ENCODE results near the gene SNTG2. TPM values are rescaled to one million over a fixed set of nuclear protein-coding genes. Genes with fewer than 3 reads are reported as not detected.

Gene SNTG2
- total RNA-seq, 1 experiment from 2014 or later = 20.5 TPM

DNA sequence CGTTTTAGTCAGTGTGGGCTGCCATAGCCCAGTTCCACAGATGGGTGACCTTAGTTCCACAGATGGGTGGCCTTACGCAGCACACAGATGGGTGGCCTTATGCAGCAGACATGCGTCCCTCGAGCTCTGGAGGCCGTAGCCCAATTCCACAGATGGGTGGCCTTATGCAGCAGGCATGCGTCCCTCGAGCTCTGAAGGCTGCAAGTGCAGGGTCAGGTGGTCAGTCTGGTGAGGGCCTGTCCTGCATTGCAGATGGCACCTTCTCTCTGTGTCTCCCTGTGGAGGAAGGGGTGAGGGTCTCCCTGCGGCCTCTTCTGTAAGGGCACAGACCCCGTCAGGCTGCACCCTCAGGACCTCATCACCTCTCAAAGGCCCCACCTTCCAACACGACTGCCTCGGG, 273.1 kb downstream of the SNTG2 start:
- TF ChIP-seq, protein P1, sequence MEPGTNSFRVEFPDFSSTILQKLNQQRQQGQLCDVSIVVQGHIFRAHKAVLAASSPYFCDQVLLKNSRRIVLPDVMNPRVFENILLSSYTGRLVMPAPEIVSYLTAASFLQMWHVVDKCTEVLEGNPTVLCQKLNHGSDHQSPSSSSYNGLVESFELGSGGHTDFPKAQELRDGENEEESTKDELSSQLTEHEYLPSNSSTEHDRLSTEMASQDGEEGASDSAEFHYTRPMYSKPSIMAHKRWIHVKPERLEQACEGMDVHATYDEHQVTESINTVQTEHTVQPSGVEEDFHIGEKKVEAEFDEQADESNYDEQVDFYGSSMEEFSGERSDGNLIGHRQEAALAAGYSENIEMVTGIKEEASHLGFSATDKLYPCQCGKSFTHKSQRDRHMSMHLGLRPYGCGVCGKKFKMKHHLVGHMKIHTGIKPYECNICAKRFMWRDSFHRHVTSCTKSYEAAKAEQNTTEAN (CRISPR knock-in tag; IDR thresholded peaks at IDR 0.05) = no peak
- no peak for TF ChIP-seq SMAD3 (CRISPR knock-in tag; IDR thresholded peaks at IDR 0.05; ENCODE audit: borderline replicate concordance)
- no peak for TF ChIP-seq ZNF263 (CRISPR knock-in tag; IDR thresholded peaks at IDR 0.05; ENCODE audit: low read depth)
- TF ChIP-seq, protein P2, sequence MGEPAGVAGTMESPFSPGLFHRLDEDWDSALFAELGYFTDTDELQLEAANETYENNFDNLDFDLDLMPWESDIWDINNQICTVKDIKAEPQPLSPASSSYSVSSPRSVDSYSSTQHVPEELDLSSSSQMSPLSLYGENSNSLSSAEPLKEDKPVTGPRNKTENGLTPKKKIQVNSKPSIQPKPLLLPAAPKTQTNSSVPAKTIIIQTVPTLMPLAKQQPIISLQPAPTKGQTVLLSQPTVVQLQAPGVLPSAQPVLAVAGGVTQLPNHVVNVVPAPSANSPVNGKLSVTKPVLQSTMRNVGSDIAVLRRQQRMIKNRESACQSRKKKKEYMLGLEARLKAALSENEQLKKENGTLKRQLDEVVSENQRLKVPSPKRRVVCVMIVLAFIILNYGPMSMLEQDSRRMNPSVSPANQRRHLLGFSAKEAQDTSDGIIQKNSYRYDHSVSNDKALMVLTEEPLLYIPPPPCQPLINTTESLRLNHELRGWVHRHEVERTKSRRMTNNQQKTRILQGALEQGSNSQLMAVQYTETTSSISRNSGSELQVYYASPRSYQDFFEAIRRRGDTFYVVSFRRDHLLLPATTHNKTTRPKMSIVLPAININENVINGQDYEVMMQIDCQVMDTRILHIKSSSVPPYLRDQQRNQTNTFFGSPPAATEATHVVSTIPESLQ (CRISPR knock-in tag; IDR thresholded peaks at IDR 0.05) = no peak
- TF ChIP-seq, protein P3, sequence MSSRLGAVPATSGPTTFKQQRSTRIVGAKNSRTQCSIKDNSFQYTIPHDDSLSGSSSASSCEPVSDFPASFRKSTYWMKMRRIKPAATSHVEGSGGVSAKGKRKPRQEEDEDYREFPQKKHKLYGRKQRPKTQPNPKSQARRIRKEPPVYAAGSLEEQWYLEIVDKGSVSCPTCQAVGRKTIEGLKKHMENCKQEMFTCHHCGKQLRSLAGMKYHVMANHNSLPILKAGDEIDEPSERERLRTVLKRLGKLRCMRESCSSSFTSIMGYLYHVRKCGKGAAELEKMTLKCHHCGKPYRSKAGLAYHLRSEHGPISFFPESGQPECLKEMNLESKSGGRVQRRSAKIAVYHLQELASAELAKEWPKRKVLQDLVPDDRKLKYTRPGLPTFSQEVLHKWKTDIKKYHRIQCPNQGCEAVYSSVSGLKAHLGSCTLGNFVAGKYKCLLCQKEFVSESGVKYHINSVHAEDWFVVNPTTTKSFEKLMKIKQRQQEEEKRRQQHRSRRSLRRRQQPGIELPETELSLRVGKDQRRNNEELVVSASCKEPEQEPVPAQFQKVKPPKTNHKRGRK (CRISPR knock-in tag; IDR thresholded peaks at IDR 0.05; ENCODE audit: borderline replicate concordance) = no peak
- TF ChIP-seq NFE2L1 (CRISPR knock-in tag; IDR thresholded peaks at IDR 0.05) = no peak
- no peak for TF ChIP-seq NR2C2 (CRISPR knock-in tag; IDR thresholded peaks at IDR 0.05)
- no peak for TF ChIP-seq NR3C1 (CRISPR knock-in tag; conservative IDR thresholded peaks at IDR 0.05; ENCODE audit: low read depth)
- TF ChIP-seq TEAD1 (CRISPR knock-in tag; IDR thresholded peaks at IDR 0.05) = no peak
- no peak for TF ChIP-seq ELF4 (CRISPR knock-in tag; IDR thresholded peaks at IDR 0.05; ENCODE audit: low read depth)
- POLR2A ChIA-PET = no interaction called here
- ATAC-seq (no peak), DNase-seq (ENCODE audit: low spot score) (no peak)
- Mint-ChIP-seq H3K36me3 (peaks cover 48% of the 10 kb centered on the region), H3K27ac (no peak overlapping the region), H3K4me3 (no peak overlapping the region), H3K9me3 (peaks cover 22% of the 10 kb centered on the region), H3K4me1 (no peaks in the 10 kb centered on the region), H3K27me3 (ENCODE audit: low read depth) (peaks cover 4% of the 10 kb centered on the region)
- CTCF ChIA-PET = no interaction called here

DNA sequence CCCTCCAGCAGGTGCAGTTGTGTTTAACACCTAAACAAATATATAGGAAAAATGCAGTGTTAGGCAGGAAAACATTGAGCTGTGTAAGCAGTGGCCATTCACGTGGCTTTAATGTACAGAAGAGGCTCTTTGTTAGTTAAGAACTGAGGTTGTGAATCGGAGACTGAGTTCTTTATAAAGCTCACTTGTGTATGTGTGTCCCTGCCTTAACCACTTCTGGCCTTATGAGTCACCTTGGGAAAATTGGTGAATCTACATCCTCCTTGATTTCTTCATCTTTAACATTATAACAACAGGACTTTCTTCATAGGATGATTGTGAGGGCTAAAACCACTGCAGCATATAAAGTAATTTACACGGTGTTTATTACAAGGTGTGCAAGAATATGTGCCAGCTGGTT, 274.3 kb downstream of the SNTG2 start:
- Mint-ChIP-seq H3K4me1 (no peaks in the 10 kb centered on the region), H3K27me3 (ENCODE audit: low read depth) (peaks cover 4% of the 10 kb centered on the region), H3K4me3 (no peak overlapping the region), H3K36me3 (peaks cover 49% of the 10 kb centered on the region), H3K9me3 (peaks cover 23% of the 10 kb centered on the region), H3K27ac (no peak overlapping the region)
- ATAC-seq = no peak
- DNase-seq (ENCODE audit: low spot score) = no peak
- POLR2A ChIA-PET = no interaction called here
- TF ChIP-seq, protein P4, sequence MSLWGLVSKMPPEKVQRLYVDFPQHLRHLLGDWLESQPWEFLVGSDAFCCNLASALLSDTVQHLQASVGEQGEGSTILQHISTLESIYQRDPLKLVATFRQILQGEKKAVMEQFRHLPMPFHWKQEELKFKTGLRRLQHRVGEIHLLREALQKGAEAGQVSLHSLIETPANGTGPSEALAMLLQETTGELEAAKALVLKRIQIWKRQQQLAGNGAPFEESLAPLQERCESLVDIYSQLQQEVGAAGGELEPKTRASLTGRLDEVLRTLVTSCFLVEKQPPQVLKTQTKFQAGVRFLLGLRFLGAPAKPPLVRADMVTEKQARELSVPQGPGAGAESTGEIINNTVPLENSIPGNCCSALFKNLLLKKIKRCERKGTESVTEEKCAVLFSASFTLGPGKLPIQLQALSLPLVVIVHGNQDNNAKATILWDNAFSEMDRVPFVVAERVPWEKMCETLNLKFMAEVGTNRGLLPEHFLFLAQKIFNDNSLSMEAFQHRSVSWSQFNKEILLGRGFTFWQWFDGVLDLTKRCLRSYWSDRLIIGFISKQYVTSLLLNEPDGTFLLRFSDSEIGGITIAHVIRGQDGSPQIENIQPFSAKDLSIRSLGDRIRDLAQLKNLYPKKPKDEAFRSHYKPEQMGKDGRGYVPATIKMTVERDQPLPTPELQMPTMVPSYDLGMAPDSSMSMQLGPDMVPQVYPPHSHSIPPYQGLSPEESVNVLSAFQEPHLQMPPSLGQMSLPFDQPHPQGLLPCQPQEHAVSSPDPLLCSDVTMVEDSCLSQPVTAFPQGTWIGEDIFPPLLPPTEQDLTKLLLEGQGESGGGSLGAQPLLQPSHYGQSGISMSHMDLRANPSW (CRISPR knock-in tag; conservative IDR thresholded peaks at IDR 0.05; ENCODE audit: low read depth) = no peak
- no peak for TF ChIP-seq PRRX2 (CRISPR knock-in tag; IDR thresholded peaks at IDR 0.05)
- TF ChIP-seq, protein P5, sequence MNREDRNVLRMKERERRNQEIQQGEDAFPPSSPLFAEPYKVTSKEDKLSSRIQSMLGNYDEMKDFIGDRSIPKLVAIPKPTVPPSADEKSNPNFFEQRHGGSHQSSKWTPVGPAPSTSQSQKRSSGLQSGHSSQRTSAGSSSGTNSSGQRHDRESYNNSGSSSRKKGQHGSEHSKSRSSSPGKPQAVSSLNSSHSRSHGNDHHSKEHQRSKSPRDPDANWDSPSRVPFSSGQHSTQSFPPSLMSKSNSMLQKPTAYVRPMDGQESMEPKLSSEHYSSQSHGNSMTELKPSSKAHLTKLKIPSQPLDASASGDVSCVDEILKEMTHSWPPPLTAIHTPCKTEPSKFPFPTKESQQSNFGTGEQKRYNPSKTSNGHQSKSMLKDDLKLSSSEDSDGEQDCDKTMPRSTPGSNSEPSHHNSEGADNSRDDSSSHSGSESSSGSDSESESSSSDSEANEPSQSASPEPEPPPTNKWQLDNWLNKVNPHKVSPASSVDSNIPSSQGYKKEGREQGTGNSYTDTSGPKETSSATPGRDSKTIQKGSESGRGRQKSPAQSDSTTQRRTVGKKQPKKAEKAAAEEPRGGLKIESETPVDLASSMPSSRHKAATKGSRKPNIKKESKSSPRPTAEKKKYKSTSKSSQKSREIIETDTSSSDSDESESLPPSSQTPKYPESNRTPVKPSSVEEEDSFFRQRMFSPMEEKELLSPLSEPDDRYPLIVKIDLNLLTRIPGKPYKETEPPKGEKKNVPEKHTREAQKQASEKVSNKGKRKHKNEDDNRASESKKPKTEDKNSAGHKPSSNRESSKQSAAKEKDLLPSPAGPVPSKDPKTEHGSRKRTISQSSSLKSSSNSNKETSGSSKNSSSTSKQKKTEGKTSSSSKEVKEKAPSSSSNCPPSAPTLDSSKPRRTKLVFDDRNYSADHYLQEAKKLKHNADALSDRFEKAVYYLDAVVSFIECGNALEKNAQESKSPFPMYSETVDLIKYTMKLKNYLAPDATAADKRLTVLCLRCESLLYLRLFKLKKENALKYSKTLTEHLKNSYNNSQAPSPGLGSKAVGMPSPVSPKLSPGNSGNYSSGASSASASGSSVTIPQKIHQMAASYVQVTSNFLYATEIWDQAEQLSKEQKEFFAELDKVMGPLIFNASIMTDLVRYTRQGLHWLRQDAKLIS (CRISPR knock-in tag; IDR thresholded peaks at IDR 0.05; ENCODE audit: borderline replicate concordance) = no peak
- no peak for TF ChIP-seq NR1H2 (CRISPR knock-in tag; IDR thresholded peaks at IDR 0.05)
- TF ChIP-seq CBFB (CRISPR knock-in tag; IDR thresholded peaks at IDR 0.05; ENCODE audit: low read depth) = no peak
- TF ChIP-seq, protein P6, sequence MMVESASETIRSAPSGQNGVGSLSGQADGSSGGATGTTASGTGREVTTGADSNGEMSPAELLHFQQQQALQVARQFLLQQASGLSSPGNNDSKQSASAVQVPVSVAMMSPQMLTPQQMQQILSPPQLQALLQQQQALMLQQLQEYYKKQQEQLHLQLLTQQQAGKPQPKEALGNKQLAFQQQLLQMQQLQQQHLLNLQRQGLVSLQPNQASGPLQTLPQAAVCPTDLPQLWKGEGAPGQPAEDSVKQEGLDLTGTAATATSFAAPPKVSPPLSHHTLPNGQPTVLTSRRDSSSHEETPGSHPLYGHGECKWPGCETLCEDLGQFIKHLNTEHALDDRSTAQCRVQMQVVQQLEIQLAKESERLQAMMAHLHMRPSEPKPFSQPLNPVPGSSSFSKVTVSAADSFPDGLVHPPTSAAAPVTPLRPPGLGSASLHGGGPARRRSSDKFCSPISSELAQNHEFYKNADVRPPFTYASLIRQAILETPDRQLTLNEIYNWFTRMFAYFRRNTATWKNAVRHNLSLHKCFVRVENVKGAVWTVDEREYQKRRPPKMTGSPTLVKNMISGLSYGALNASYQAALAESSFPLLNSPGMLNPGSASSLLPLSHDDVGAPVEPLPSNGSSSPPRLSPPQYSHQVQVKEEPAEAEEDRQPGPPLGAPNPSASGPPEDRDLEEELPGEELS (CRISPR knock-in tag; IDR thresholded peaks at IDR 0.05) = no peak
- TF ChIP-seq JAZF1 (CRISPR knock-in tag; IDR thresholded peaks at IDR 0.05) = no peak
- TF ChIP-seq CREB1 (CRISPR knock-in tag; IDR thresholded peaks at IDR 0.05) = no peak
- TF ChIP-seq, protein P7, sequence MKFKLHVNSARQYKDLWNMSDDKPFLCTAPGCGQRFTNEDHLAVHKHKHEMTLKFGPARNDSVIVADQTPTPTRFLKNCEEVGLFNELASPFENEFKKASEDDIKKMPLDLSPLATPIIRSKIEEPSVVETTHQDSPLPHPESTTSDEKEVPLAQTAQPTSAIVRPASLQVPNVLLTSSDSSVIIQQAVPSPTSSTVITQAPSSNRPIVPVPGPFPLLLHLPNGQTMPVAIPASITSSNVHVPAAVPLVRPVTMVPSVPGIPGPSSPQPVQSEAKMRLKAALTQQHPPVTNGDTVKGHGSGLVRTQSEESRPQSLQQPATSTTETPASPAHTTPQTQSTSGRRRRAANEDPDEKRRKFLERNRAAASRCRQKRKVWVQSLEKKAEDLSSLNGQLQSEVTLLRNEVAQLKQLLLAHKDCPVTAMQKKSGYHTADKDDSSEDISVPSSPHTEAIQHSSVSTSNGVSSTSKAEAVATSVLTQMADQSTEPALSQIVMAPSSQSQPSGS (CRISPR knock-in tag; IDR thresholded peaks at IDR 0.05; ENCODE audit: borderline replicate concordance, low read depth) = no peak
- CTCF ChIA-PET = no interaction called here
